Pancreas (tissue), 10 donors: ENCODE data around the gene ATG9B. TPM values are rescaled to one million over a fixed set of nuclear protein-coding genes. Genes with fewer than 3 reads are reported as not detected.

Experiments used
- ATAC-seq, 4 donors: fragments of 200-7000 bp; cut with Tn5 transposase; one replicate each; pipeline versions ENCODE4 v1.8.0 to v1.9.1; 2020; ENCODE audit warnings: mild to moderate bottlenecking in 4 of 4, moderate library complexity in 4 of 4
- DNase-seq, 6 donors: peaks; one replicate each; pipeline ENCODE4 v3.0.0-alpha.2; 2020
- FAIRE-seq: peaks from 2 replicates; lab custom pipeline; 2012; peaks lifted over from hg19 to GRCh38; lab: Jason Lieb, UNC
- H3K27ac ChIP-seq, 4 donors: fragments of 200-600 bp; sonication (generic); 1 replicate in 3 of 4; 2 replicates in 1 of 4; pipeline versions ENCODE4 v1.5.0 to v1.8.0; 2020
- H3K27me3 ChIP-seq, 4 donors: fragments of 200-600 bp; one replicate each; pipeline ENCODE4 v1.8.0; 2021
- H3K36me3 ChIP-seq, 3 donors: fragments of 200-600 bp; sonication (generic) in 1 of 3; one replicate each; pipeline versions ENCODE4 v1.5.0 to v1.8.0; 2020 to 2021
- H3K4me1 ChIP-seq, 3 donors: fragments of 200-600 bp; one replicate each; pipeline ENCODE4 v1.8.0; 2021
- H3K4me3 ChIP-seq, 4 donors: fragments of 200-600 bp; sonication (generic) in 2 of 4; one replicate each; pipeline versions ENCODE4 v1.5.0 to v1.8.0; 2020 to 2021
- H3K9me3 ChIP-seq, 4 donors: fragments of 200-600 bp; one replicate each; pipeline ENCODE4 v1.8.0; 2021
- WGBS, 2 donors: extraction: QIAGEN DNeasy Blood & Tissue Kit; methylation state at CpG; one replicate each; pipeline ENCODE4 v1.1.7; 2013; 5-methylcytosine and 5-hydroxymethylcytosine counted together
- intact Hi-C, 3 donors: fragments of 100-400 bp; cut with DNase I; formaldehyde crosslinking; loops; one replicate each; pipeline versions ENCODE4 v1.11.1 to v1.14.2; 2022
- polyA plus RNA-seq, 2 donors: library from polyadenylated mRNA; stranded (reverse); fragments of 200-250 nt; gene quantifications; one replicate each; pipeline ENCODE4 v1.2.3, GENCODE V29; 2013
- total RNA-seq, 6 donors: library from RNA; stranded (reverse); fragmentation: NEBNext Ultra II Directional in 4 of 6; extraction: Animal tissue kit (Norgen Biotek cat#: 25700) in 4 of 6; gene quantifications; one replicate each; pipeline versions ENCODE4 v1.2.1 to v1.2.4, GENCODE V29; 2021 to 2023
- TF ChIP-seq, protein P1 (sequence below), 4 donors: fragments of 200-600 bp; sonication (generic) in 3 of 4; IDR thresholded peaks; one replicate each; pipeline versions ENCODE4 v1.5.0 to v1.8.0; 2021; ENCODE audit warnings: antibody characterized with exemption in 4 of 4
- donor health status: healthy with polysubstance abuse.
- donor health status: DM: no; HTN: no; CAD: no; lungs with moderate emphysema.
- donor health status: DM: no; HTN: no; CAD: no.
- donor health status: control.
- donor health status: control.
- donor health status: Bipolar disorder and iron deficiency.
- donor health status: DM: yes; HTN: yes; CAD: no.
- donor health status: DM: no; HTN: no; CAD: no.
- donor health status: DM: no; HTN: no; CAD: no.
- donor health status: DM: yes; HTN: yes; CAD: no.

Gene ATG9B
- total and polyA plus RNA-seq, 8 donors = 0.06 to 1.5 (median 0.28) TPM; not detected in 1

DNA sequence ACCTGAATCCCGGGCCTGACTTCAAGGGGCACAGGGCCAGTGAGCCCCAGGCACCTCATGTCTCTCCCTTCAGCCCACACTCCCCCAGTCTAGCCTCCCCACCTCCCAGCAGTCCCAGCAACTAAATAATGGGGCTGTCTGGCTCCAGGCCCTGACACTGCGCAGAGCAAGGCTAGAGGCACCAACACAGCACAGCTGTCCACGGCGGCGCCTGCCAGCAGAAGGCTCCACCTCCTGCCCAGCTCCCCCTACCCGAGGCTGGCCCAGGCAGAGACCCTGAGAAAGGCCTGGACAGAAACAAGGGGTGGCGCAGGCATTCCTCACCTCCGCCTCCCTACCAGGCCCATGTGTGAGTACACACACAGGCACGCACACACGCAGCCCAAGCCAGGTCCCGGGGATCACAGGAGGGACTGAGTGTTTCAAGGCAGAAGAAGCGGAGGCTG lies 52.2 kb downstream of the ATG9B start:
- TF ChIP-seq, protein P1, sequence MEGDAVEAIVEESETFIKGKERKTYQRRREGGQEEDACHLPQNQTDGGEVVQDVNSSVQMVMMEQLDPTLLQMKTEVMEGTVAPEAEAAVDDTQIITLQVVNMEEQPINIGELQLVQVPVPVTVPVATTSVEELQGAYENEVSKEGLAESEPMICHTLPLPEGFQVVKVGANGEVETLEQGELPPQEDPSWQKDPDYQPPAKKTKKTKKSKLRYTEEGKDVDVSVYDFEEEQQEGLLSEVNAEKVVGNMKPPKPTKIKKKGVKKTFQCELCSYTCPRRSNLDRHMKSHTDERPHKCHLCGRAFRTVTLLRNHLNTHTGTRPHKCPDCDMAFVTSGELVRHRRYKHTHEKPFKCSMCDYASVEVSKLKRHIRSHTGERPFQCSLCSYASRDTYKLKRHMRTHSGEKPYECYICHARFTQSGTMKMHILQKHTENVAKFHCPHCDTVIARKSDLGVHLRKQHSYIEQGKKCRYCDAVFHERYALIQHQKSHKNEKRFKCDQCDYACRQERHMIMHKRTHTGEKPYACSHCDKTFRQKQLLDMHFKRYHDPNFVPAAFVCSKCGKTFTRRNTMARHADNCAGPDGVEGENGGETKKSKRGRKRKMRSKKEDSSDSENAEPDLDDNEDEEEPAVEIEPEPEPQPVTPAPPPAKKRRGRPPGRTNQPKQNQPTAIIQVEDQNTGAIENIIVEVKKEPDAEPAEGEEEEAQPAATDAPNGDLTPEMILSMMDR (IDR thresholded peaks at IDR 0.05) = no peak
- Histone ChIP-seq H3K27me3 (peaks cover 0 to 1% (median 0%) of the 10 kb centered on the region in 4 donors), H3K4me1 (no peaks in the 10 kb centered on the region), H3K9me3 (no peaks in the 10 kb centered on the region), H3K4me3 (no peak overlapping the region), H3K36me3 (no peaks in the 10 kb centered on the region), H3K27ac (no peak overlapping the region)
- ATAC-seq (peak in 3 of 4 donors; percentile 17 to 39 (median 22)), DNase-seq (peak in 1 of 6 donors; percentile 52), FAIRE-seq (no peak)
- intact Hi-C loops = no loop called here
- 77 to 79% methylated on average over 12 of the region's 12 CpGs for WGBS, 2 donors

DNA sequence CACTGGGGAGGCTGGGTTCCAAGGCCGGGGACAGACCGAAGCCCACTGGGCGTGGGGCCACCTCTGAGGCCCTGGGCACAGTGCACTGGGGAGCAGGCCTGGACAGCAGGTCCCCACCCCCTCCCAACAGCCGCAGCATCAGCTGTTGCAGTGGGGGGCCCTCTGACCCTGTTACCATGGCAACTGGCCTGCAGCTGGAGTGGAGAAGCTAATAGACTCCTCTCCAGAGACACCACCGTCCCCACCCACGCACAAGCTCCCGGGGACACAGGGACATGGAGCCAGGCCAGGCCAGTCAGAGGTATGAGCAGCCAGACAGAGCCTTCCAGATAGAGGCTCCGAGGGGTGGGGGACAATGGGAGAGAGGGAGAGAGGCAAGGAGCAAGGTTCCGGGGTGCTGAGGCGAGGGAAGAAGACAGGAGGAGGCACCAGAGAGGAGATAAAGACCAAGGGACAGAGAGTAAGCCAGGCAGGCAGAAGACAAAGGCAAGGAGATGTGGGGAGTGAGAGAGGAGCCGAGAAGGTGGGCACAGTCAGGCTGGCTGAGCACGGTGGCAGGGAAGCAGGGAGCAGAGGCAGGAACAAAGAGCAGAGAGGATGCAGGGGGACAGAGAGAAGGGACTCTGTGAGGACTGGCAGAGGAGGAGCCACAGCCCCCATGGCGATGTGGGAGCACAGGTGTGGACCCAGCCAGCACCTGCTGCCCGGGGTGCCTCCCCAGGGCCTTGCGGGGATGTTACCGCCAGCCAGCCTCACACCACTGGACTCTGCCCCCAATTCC lies 52.9 kb downstream of the ATG9B start:
- Histone ChIP-seq H3K4me1 (no peaks in the 10 kb centered on the region), H3K27ac (no peak overlapping the region), H3K36me3 (no peaks in the 10 kb centered on the region), H3K4me3 (no peak overlapping the region), H3K27me3 (no peaks in the 10 kb centered on the region), H3K9me3 (no peaks in the 10 kb centered on the region)
- peak in 2 of 4 donors; percentile 13 to 32 for ATAC-seq
- WGBS, 2 donors = 66 to 76% methylated on average over 16 of the region's 16 CpGs
- TF ChIP-seq, protein P1 (IDR thresholded peaks at IDR 0.05) = no peak
- DNase-seq = peak in 1 of 6 donors; percentile 56
- intact Hi-C loops = no loop called here
- no peak for FAIRE-seq

DNA sequence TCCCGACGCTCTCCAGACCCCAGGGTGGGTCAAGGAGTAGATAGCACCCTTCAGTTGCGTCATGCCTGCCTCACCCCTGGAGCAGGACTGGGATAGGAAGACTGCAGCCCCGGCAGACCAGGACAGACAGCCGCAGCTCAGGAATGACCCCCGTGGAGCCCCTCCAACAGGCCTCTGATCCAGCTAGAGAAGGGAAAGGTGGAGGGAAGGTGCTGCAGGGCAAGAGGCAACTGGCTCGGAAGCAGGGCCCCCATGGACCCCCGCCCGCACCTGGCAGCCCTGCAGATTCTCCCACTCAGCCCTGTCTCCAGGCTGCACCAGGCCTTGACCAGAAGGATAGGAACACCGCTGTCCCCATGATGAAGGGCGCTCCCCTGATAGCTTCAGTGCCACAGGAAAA lies 53.9 kb downstream of the ATG9B start:
- TF ChIP-seq, protein P1 (IDR thresholded peaks at IDR 0.05) = no peak
- DNase-seq = peak in 1 of 6 donors; percentile 28
- no peak overlapping the region for H3K4me3 ChIP-seq
- H3K27me3 ChIP-seq = no peaks in the 10 kb centered on the region
- no peaks in the 10 kb centered on the region for H3K9me3 ChIP-seq
- no peaks in the 10 kb centered on the region for H3K4me1 ChIP-seq
- FAIRE-seq = no peak
- WGBS, 2 donors = 69 to 73% methylated on average over 11 of the region's 11 CpGs
- ATAC-seq = no peak
- H3K36me3 ChIP-seq = no peaks in the 10 kb centered on the region
- intact Hi-C loops = no loop called here
- no peak overlapping the region for H3K27ac ChIP-seq

DNA sequence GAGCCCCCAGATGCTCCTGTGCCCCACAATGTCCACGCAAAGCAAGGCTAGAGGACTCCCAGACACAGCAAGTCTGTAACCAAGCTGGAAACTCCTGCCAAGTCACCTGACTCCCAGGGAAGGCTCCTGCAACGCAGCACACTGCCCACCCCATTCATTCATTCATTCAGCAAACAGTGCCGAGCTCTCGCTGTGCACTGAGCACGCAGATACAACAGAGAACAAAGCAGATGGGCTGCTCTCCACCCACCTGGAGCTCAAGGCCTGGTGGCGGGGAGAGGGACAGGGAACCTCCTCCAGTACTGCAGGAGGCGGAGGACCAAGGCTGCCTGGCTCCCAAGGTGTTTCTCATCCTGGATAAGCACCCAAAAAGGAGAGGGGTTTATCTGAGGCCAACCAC lies 54.8 kb downstream of the ATG9B start:
- intact Hi-C loops = no loop called here
- peak in 1 of 4 donors; percentile 11 for ATAC-seq
- Histone ChIP-seq H3K27me3 (no peaks in the 10 kb centered on the region), H3K4me1 (no peaks in the 10 kb centered on the region), H3K9me3 (no peaks in the 10 kb centered on the region), H3K36me3 (no peaks in the 10 kb centered on the region), H3K4me3 (no peak overlapping the region), H3K27ac (no peak overlapping the region)
- FAIRE-seq = no peak
- WGBS, 2 donors = 58 to 68% methylated on average over 7 of the region's 7 CpGs
- DNase-seq = peak in 1 of 6 donors; percentile 27
- TF ChIP-seq, protein P1 (IDR thresholded peaks at IDR 0.05) = no peak
